GM06990 (cell line): Measurements from ENCODE around the gene CHST5.

Source experiments
- DNase-seq: peaks from one replicate; pipeline ENCODE4 v3.0.0-alpha.2; 2011; ENCODE audit not compliant: insufficient read length; ENCODE audit errors: extremely low read depth
- H3K27me3 ChIP-seq: replicated peaks from 2 replicates; pipeline ENCODE4 v1.6.0; 2011; ENCODE audit warnings: low read length; ENCODE audit not compliant: control insufficient read depth, insufficient read depth
- H3K36me3 ChIP-seq: 2 replicates; pipeline ENCODE4 v1.5.1; 2011; ENCODE audit warnings: low read length; ENCODE audit not compliant: control insufficient read depth, insufficient read depth
- H3K4me3 ChIP-seq: replicated peaks from 2 replicates; pipeline ENCODE4 v1.5.1; 2011; ENCODE audit warnings: low read depth, mild to moderate bottlenecking, control low read depth, low read length
- CTCF ChIP-seq: IDR thresholded peaks from 2 replicates; pipeline ENCODE4 v1.5.1; 2011; ENCODE audit warnings: low read length, control low read depth, mild to moderate bottlenecking, inconsistent platforms; ENCODE audit not compliant: insufficient read depth, poor library complexity, severe bottlenecking

The CHST5 gene

GRCh38 chr16:75481475-75481874, 54.4 kb downstream of the CHST5 start:
- Histone ChIP-seq H3K27me3 (no peaks in the 10 kb centered on the region), H3K36me3 (no peaks in the 10 kb centered on the region), H3K4me3 (no peak overlapping the region)
- DNase-seq: no peak
- TF ChIP-seq CTCF: no peak

- no peaks in the 10 kb centered on the region for H3K27me3 ChIP-seq
- DNase-seq: no peak
- H3K4me3 ChIP-seq: no peak overlapping the region
- no peaks in the 10 kb centered on the region for H3K36me3 ChIP-seq
- TF ChIP-seq CTCF: no peak
Measured at GRCh38 chr16:75479421-75479990, 56.4 kb downstream of the CHST5 start.
